Upper lobe of right lung (tissue), 1 donor: ENCODE measurements around the gene BCAP29. TPM values are rescaled to one million over a fixed set of nuclear protein-coding genes. Genes with fewer than 3 reads are reported as not detected.

Experiments
- ATAC-seq: fragments of 200-7000 bp; cut with Tn5 transposase; one replicate; pipeline ENCODE4 v1.9.1; 2020; ENCODE audit warnings: mild to moderate bottlenecking, moderate library complexity
- DNase-seq: peaks from one replicate; pipeline ENCODE4 v3.0.0-alpha.2; 2020
- H3K27ac ChIP-seq: fragments of 200-600 bp; one replicate; pipeline ENCODE4 v1.8.0; 2022
- H3K27me3 ChIP-seq: fragments of 200-600 bp; one replicate; pipeline ENCODE4 v1.8.0; 2022; ENCODE audit warnings: mild to moderate bottlenecking
- H3K36me3 ChIP-seq: fragments of 200-600 bp; one replicate; pipeline ENCODE4 v1.8.0; 2022
- H3K4me1 ChIP-seq: fragments of 200-600 bp; one replicate; pipeline ENCODE4 v1.8.0; 2022
- H3K4me3 ChIP-seq: fragments of 200-600 bp; one replicate; pipeline ENCODE4 v1.8.0; 2022; ENCODE audit warnings: mild to moderate bottlenecking
- H3K9me3 ChIP-seq: fragments of 200-600 bp; one replicate; pipeline ENCODE4 v1.8.0; 2022
- CTCF ChIP-seq: fragments of 200-600 bp; IDR thresholded peaks from one replicate; pipeline ENCODE4 v1.8.0; 2022; ENCODE audit warnings: antibody characterized with exemption
- intact Hi-C: fragments of 100-400 bp; cut with DNase I; formaldehyde crosslinking; loops from one replicate; pipeline ENCODE4 v1.11.0; 2022
- total RNA-seq: library from RNA; stranded (reverse); fragmentation: NEBNext Ultra II Directional; extraction: Animal tissue kit (Norgen Biotek cat#: 25700); gene quantifications from one replicate; pipeline ENCODE4 v1.2.1, GENCODE V29; 2021
- donor health status: DM: no; HTN: yes; CAD: no; lungs with severe emphysema.

Gene BCAP29
- total RNA-seq, 1 donor from 2014 or later = 78.4 TPM

- H3K9me3 ChIP-seq = no peaks in the 10 kb centered on the region
- H3K27ac ChIP-seq = no peak overlapping the region
- no peaks in the 10 kb centered on the region for H3K4me1 ChIP-seq
- DNase-seq = no peak
- intact Hi-C loops = no loop called here
- no peak for ATAC-seq
- no peak for TF ChIP-seq CTCF
- H3K27me3 ChIP-seq = no peaks in the 10 kb centered on the region
- H3K36me3 ChIP-seq = no peaks in the 10 kb centered on the region
- no peak overlapping the region for H3K4me3 ChIP-seq
Observed at GRCh38 chr7:107627002-107627401, 47.0 kb downstream of the BCAP29 start.

GRCh38 chr7:107628461-107629064 is 48.5 kb downstream of the BCAP29 start:
- ATAC-seq (peak; percentile 50), DNase-seq (no peak)
- no peak overlapping the region for H3K27ac ChIP-seq
- H3K27me3 ChIP-seq = no peaks in the 10 kb centered on the region
- no peak overlapping the region for H3K4me3 ChIP-seq
- intact Hi-C loops = no loop called here
- no peaks in the 10 kb centered on the region for H3K36me3 ChIP-seq
- H3K9me3 ChIP-seq = no peaks in the 10 kb centered on the region
- no peaks in the 10 kb centered on the region for H3K4me1 ChIP-seq
- no peak for TF ChIP-seq CTCF

- DNase-seq (no peak), ATAC-seq (no peak)
- Histone ChIP-seq H3K9me3 (no peaks in the 10 kb centered on the region), H3K4me3 (no peak overlapping the region), H3K36me3 (no peaks in the 10 kb centered on the region), H3K27ac (no peak overlapping the region), H3K4me1 (no peaks in the 10 kb centered on the region), H3K27me3 (no peaks in the 10 kb centered on the region)
- no peak for TF ChIP-seq CTCF
- intact Hi-C loops = no loop called here
Observed at GRCh38 chr7:107630342-107630741, 50.3 kb downstream of the BCAP29 start.

- intact Hi-C loops = no loop called here
- no peaks in the 10 kb centered on the region for H3K36me3 ChIP-seq
- H3K9me3 ChIP-seq = no peaks in the 10 kb centered on the region
- H3K27me3 ChIP-seq = no peaks in the 10 kb centered on the region
- DNase-seq = no peak
- no peak overlapping the region for H3K27ac ChIP-seq
- TF ChIP-seq CTCF = no peak
- no peak overlapping the region for H3K4me3 ChIP-seq
- ATAC-seq = no peak
- H3K4me1 ChIP-seq = no peaks in the 10 kb centered on the region
Observed at GRCh38 chr7:107631588-107632491, 51.8 kb downstream of the BCAP29 start.

- H3K9me3 ChIP-seq = no peaks in the 10 kb centered on the region
Observed at GRCh38 chr7:107632492-107632865, 52.4 kb downstream of the BCAP29 start.

More at GRCh38 chr7:107632492-107632865, 52.4 kb downstream of the BCAP29 start:
- ATAC-seq = no peak
- Histone ChIP-seq H3K4me3 (no peak overlapping the region), H3K27ac (no peak overlapping the region), H3K4me1 (no peaks in the 10 kb centered on the region), H3K36me3 (no peaks in the 10 kb centered on the region), H3K27me3 (no peaks in the 10 kb centered on the region)
- no peak for TF ChIP-seq CTCF
- intact Hi-C loops = no loop called here
- no peak for DNase-seq
